ENCODE measurements around the gene USP35.
A peak's percentile ranks its signal among the peaks of the same experiment; 100 is the strongest.
"Not testable (repeated sequence)": the region's sequence is repeated elsewhere in the genome, so short reads cannot be mapped to it uniquely, and the experiment has no call there.

Gene USP35

DNA sequence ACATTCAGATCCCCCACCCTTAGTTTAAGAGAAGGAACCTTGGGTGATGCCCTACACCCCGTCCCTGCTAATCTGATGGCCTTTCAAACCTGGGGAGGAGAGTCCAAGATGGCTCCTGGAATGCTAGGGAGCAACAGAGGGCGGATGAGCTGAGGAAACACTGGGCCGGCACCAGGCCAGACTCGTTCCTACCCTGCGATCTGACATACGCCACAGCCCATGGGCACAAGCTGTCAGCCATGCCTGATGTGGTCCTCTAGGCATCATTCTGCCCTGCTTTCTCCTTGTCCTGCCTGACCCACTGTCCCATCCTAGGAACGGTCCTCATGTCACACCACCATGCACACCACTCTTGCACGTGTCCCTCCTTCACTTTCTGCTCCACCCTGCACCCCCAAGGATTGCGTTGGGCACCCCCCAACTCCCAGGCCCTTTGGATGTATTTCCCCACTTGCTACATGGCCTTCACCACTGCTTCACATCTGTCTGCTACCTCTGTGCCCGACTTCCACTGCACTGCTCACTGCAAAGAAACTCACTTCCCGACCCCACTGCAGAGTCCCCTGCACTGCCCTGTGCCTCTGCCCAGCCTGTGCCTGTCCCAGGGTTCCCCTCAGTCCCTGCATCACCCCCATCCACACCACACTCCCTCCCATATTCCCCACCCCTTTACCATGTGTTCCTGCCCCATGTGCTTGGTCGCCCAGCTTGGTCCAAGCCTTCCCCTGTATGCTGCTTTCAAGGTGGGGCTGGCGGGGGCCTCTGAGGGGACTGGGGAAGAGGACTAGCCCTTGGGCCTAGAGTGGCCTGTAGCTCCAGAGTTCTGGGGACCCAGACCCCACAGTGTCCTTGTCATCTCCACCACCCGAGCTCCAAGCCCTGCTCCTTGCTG lies 29.2 kb downstream of the USP35 start:
- DNase-seq, result no peak

DNA sequence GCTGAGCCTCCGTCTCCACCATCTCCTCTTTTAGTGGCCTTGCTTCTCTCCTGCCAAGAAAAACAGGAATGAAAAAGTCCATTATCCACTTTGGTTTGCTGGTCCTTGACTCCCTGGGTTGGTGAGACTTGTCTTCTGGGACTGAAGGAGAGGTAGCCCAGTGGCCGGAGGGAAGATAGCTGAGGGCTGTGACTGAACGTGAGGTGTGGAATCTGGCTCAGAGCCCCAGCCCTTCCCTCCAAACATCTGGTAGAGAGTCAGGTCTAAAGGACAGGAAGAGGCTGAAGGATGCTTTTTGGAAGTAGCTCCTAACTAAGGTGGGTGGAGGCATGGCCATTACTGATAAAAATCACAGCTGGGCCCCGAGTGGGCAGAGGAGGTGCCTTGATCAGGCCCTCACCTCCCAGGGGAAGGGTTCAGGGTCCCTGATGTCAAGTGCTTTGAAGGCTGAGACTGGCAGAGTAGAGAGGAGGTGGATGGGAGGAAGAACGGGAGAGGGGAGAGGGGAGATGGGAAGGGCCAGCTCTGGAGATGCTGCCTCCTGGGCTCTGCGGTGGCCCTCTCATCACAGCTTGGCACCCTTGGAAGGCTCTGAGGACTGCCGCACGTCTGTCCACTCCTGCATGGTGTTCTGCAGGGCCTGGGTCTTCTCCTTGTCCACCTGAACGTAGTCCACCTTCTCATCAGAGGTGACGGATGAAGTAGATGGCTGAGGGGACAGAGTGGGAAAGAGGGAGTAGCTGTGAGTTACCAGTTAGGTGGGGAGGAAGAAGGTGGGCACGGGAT lies 30.2 kb downstream of the USP35 start:
- DNase-seq, result no peak

DNA sequence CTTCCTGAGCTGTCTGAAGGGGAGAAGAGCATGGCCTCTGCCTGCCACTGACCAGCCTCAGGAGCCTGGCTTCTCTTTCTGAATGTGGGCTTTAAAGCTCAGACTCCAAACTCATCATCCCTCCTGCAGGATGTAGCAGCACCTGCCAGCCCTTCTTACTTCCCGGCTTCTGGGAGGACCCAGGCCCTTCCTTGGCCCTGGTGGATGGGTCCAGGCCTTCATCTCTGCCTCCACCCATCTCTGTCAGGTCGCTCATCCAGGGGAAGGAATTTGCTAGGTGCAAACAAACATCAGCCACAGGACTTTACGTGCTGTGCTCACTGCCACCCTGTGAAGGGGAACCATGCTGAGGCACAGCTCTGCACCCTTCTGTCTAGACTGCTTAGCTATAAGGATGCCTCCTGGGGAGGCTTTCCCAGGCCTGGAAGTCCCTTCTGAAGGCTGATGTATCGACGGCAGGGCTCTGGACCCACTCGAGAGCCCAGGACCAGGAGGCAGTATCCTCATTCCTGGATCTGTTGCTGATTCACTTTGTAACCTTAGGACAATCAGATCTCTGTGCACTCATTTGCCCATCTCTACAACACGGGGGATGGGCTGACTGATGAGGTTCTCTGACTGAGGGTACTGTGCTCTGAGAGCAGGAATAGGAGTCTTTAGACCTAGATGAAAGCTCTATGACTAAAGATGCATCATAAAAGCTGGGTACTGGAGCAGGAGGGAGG lies 30.9 kb downstream of the USP35 start:
- no peak for DNase-seq

DNA sequence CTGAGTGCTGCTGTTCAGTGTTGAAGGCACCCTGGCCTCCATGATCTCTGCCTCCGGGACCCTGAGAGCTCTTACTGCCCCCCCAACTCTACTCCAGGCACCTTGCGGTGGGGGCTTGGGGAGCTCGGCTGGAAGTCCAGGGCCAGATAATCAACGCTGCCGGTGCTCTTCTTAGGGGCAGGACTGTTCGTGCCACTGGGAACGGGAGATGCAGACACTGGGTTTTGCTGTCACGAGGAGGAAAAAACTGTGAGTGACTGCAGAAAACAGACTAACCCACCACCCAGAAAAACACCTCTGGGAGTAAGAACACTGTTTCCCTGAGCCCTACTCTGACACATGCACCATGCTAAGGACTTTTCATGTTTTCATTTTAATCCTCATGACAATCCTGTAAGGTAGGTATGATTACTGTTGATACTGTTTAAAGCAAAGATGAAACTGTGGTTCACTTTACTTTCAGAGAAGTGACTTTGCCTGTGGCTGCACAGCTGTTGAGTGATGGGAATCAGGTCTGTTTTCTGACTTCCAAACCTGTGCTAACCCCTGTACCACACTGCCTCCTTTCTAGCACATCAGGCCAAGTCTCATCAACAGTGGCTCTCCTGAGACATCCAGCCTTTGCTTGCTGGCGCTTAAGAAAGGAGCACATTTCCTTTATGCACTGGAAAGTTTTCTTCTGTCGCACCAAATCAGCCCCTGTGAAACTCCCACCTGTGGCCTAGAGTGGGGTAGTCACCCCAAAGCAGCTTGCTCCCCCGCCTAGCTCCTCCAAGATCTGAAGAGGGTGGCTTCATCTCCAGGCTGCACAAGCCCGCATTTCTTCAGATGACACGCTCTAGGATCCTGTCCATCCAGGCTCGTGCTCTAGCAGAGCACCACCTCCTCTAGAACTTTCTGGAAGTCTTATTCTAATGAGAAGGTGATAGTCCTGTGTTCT lies 31.8 kb downstream of the USP35 start:
- no peak for DNase-seq

GRCh38 chr11:78221396-78222315 lies 32.9 kb downstream of the USP35 start:
- DNase-seq, result no peak

- DNase-seq, result not testable (repeated sequence)
Measured at GRCh38 chr11:78222726-78223125, 34.0 kb downstream of the USP35 start.

DNA sequence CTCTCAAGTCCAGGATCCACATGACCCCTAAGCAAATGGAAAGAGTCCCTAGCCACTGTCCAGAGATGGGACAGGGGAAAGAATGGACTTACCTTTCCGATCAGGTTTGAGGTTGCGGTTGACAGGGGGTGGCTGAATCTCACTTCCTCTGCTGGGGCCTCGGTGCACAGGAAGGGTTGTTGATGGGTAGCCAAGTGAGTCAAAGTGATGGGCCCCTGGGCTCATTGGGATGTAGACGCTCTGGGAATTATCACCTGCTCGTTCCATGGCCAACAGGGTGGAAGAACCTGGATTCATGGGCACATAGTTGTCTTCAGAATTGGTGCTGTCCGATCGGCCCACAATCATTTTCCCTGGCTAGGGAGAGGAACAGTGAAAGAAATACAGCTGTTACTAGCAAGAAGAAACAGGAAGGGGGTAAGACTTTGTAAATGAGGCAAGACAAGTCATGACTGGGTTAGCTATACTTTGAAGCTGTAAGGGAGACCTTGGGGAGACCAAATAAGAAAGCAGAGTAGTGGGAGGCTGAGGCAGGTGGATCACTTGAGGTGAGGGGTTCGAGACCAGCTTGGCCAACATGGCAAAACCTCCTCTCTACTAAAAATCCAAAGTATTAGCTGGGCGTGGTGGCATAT lies 34.7 kb downstream of the USP35 start:
- no peak for DNase-seq

GRCh38 chr11:78224506-78224905 lies 35.8 kb downstream of the USP35 start:
- DNase-seq, result no peak

- no peak for DNase-seq
Measured at GRCh38 chr11:78224906-78225420, 36.2 kb downstream of the USP35 start.

- DNase-seq, result no peak
Measured at GRCh38 chr11:78226684-78227680, 38.3 kb downstream of the USP35 start.

DNA sequence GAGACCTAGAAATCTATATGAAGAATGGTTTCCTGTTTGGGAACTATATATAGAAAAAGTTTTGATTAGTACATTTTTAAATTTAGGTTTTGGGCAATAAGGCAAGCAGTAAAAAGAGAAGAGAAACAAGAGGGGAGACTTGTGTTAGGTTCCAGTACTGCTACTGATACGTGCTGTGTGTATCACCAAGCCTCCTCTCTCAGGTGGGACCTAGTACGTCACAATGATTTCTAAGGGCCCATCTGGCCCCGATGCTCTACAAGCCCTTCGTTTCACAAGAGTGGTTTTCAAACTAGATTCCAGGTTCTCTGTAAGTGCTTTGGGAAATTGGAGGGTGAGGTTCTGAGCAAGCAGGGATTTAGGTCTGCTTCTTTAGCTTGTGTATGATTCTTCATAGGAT lies 39.2 kb downstream of the USP35 start:
- no peak for DNase-seq

DNA sequence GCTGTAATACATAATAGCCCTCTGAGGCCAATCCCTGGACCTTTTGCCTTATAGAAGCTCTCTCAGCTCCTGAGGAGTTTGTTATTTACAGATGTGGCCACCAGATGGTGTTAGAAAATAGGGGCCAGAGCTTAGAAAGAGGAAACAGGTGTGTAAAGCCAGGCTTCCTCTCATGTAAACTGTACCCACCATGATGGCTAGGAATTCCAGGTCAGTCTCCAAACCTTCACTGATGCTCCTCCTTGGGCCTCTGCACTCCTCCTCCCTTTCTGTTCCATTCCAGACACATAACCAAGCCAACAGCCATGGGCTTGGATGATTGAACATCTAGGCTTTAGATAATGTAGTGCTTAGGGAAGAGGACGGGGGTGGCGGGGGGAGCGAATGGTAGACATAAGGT lies 39.7 kb downstream of the USP35 start:
- DNase-seq, result peak; percentile 75

DNA sequence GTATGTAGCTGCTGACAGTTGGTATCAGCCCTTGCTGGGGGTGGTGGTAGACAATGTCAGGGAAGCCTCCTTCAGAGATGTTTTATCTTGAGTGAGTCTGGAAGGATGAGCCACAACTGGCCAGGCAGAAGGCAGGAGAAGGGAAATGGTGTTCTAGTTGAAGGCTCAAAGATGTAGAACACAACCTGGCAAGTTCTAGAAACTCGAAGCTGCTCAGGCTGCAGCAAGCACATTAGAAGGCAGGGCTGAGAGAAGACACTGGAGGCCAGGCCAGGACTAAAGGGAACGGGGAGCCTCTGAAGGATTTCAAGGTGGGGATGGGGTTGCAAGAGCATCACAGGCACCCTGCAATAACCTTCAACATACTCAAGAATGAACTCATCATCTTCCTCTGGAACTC lies 40.4 kb downstream of the USP35 start:
- DNase-seq, result no peak

GRCh38 chr11:78230161-78230877 lies 41.6 kb downstream of the USP35 start:
- DNase-seq, result peak; percentile 89

DNA sequence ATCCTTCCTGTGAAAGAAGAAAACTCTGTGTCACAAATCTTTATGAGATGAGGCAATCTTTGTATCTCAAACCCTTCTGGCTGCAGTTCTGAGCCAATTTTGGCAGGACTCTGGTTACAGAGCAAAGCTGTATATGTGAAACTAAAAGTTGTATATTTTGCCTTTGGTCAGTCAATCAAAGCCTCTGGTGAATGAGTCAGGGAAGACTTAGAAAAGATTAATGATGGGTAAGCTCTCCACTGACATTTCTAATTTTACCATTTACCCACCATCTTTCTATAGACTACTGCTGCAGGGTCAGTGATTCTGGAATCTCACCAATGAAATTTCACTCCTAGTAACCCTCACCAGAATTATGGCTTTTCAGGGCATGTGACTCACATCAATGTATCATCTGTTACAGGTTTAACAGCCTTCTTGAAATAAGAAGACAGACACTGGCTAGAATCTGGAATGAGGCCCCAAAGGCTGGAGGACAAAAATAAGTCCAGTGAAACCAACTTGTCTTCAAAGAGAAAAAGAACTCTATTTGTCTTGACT lies 43.3 kb downstream of the USP35 start:
- DNase-seq, result no peak

DNA sequence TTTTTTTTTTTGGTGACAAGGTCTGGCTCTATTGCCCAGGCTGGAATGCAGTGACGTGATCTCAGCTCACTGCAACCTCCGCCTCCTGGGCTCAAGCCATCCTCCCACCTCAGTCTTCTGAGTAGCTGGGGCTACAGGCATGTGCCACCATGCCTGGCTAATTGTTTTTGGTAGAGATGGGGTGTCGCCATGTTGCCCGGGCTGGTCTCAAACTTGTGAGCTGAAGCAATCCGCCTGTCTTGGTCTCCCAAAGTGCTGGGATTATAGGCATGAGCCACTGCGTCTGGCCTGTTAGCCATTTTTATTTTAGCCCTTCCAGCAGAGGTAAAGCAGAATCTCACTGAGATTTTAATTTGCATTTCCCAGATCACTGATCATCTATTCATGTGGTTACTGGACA lies 44.3 kb downstream of the USP35 start:
- DNase-seq, result not testable (repeated sequence)

DNA sequence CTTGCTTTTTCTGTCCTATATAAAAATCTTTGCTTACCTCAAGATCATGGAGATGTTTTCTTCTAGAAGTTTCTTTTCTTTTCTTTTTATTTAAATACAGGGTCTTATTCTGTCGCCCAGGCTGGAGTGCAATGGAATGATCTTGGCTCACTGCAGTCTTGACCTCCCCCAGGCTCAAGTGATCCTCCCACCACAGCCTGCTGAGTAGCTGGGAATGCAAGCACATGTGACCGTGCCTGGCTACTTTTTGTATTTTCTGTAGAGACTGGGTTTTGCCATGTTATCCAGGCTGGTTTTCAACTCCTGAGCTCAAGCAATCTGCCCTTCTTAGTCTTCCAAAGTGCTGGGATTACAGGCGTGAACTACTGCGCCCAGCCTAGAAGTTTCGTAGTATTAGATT lies 45.3 kb downstream of the USP35 start:
- DNase-seq, result no peak
